ENCODE data around the gene ABL2.

GRCh38 chr1:179229214-179230140 is at the start of gene ABL2:
- TF ChIP-seq, protein P1, sequence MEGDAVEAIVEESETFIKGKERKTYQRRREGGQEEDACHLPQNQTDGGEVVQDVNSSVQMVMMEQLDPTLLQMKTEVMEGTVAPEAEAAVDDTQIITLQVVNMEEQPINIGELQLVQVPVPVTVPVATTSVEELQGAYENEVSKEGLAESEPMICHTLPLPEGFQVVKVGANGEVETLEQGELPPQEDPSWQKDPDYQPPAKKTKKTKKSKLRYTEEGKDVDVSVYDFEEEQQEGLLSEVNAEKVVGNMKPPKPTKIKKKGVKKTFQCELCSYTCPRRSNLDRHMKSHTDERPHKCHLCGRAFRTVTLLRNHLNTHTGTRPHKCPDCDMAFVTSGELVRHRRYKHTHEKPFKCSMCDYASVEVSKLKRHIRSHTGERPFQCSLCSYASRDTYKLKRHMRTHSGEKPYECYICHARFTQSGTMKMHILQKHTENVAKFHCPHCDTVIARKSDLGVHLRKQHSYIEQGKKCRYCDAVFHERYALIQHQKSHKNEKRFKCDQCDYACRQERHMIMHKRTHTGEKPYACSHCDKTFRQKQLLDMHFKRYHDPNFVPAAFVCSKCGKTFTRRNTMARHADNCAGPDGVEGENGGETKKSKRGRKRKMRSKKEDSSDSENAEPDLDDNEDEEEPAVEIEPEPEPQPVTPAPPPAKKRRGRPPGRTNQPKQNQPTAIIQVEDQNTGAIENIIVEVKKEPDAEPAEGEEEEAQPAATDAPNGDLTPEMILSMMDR (conservative IDR thresholded peaks at IDR 0.05 in 1 of 2, IDR thresholded peaks at IDR 0.05 in 1 of 2; ENCODE audit: extremely low read depth in 1 of 2, insufficient read depth in 1 of 2, low read depth in 1 of 2, low read length in 2 of 2): no peak
- no peak for TF ChIP-seq EZH2 (IDR thresholded peaks at IDR 0.05; ENCODE audit: borderline replicate concordance, low read length)

Data from mammary epithelial cell (primary cell).